ENCODE results near the gene MYBPC1.

MYBPC1 gene

DNA sequence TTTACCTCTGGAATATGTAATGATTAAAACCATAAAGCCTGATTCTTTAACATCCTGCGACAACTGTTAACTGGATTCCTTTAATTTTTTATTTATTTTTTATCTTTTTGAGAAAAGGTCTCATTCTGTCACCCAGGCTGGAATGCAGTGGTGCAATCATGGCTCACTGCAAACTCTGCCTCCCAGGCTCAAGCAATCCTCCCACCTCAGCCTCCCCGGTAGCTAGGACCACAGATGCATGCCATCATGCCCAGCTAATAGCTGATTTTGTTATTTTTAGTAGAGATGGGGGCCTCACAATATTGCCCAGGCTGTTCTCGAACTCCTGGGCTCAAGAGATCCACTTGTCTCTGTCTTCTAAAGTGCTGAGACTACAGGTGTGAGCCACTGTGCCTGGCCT lies 3.7 kb downstream of the MYBPC1 start:
- H3K27me3 ChIP-seq (ENCODE audit: control insufficient read depth in 1 of 2, insufficient read depth in 2 of 2, low read length in 2 of 2), result no peaks in the 10 kb centered on the region
- H3K9ac ChIP-seq (ENCODE audit: low read depth in 1 of 2, low read length in 2 of 2), result no peak overlapping the region
- H3K27ac ChIP-seq (ENCODE audit: low read depth, low read length), result no peak overlapping the region
- no peaks in the 10 kb centered on the region for H3K9me3 ChIP-seq (ENCODE audit: control insufficient read depth in 1 of 2, low read length in 2 of 2)
- H3K4me1 ChIP-seq (ENCODE audit: control insufficient read depth in 1 of 2, insufficient read depth in 2 of 2, low read length in 2 of 2), result peaks cover 1 to 18% of the 10 kb centered on the region in 2 donors
- H3K4me3 ChIP-seq (ENCODE audit: low read depth in 1 of 2, low read length in 2 of 2), result no peak overlapping the region
- no peaks in the 10 kb centered on the region for H3K36me3 ChIP-seq (ENCODE audit: control insufficient read depth in 1 of 2, insufficient read depth in 2 of 2, low read length in 2 of 2)

DNA sequence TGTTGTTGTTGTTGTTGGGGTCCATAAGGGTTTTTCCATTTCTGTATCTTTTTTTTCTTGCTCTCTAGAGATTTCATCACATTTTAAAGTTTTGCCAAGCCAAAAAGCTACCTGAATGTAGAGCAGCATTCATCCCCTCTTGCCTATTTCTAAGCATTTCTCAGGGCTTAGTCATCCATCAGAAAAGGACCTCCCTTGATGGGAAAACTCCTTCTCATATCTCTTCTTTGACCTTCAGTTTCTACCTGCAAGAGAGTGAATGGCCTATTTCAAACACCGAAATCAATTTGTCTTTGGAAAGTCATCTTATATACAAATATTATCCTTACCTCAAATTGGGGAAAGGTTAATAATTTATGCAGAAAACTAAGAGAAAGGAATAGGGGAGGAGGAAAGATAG lies 4.5 kb downstream of the MYBPC1 start:
- Histone ChIP-seq H3K9me3 (ENCODE audit: control insufficient read depth in 1 of 2, low read length in 2 of 2) (no peaks in the 10 kb centered on the region), H3K27me3 (ENCODE audit: control insufficient read depth in 1 of 2, insufficient read depth in 2 of 2, low read length in 2 of 2) (no peaks in the 10 kb centered on the region), H3K9ac (ENCODE audit: low read depth in 1 of 2, low read length in 2 of 2) (no peak overlapping the region), H3K4me3 (ENCODE audit: low read depth in 1 of 2, low read length in 2 of 2) (no peak overlapping the region), H3K27ac (ENCODE audit: low read depth, low read length) (no peak overlapping the region), H3K4me1 (ENCODE audit: control insufficient read depth in 1 of 2, insufficient read depth in 2 of 2, low read length in 2 of 2) (peaks cover 7 to 24% of the 10 kb centered on the region in 2 donors), H3K36me3 (ENCODE audit: control insufficient read depth in 1 of 2, insufficient read depth in 2 of 2, low read length in 2 of 2) (no peaks in the 10 kb centered on the region)

DNA sequence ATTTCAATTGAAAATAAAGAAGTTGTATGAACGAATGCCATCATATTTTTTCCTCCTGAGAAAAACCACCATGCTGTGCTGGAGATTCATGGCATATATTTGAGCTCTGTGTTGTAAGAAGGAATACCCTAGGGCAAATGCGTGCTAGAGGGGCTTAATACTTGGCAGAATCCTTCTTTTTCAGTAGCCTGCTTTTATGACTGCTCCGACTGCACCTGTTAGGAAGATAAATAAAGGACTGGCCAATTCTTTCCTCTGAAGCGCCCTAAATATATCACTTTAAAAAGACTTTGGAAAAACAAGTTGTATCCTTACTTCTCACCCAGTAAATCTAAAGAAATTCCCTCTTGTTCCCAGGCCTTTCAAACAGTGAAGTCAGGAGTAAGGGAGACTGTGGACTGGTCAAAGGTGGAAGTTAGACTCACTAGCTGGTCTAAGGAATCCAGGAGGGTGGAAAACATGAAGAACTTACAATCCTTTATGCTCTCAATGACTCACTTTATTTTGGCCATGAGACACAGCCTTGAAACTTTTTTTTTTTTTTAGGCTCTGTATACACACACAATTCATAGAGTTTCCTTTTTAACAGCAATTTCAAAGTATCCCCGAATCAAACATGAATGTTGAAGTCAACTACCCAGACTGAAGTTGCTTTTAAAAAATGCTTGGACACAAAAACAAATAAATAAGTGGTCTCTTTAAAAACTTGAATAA lies 5.2 kb downstream of the MYBPC1 start:
- no peak overlapping the region for H3K27ac ChIP-seq (ENCODE audit: low read depth, low read length)
- no peak overlapping the region for H3K4me3 ChIP-seq (ENCODE audit: low read depth in 1 of 2, low read length in 2 of 2)
- H3K9ac ChIP-seq (ENCODE audit: low read depth in 1 of 2, low read length in 2 of 2), result no peak overlapping the region
- H3K4me1 ChIP-seq (ENCODE audit: control insufficient read depth in 1 of 2, insufficient read depth in 2 of 2, low read length in 2 of 2), result peaks cover 13 to 30% of the 10 kb centered on the region in 2 donors
- H3K9me3 ChIP-seq (ENCODE audit: control insufficient read depth in 1 of 2, low read length in 2 of 2), result no peaks in the 10 kb centered on the region
- no peaks in the 10 kb centered on the region for H3K36me3 ChIP-seq (ENCODE audit: control insufficient read depth in 1 of 2, insufficient read depth in 2 of 2, low read length in 2 of 2)
- H3K27me3 ChIP-seq (ENCODE audit: control insufficient read depth in 1 of 2, insufficient read depth in 2 of 2, low read length in 2 of 2), result no peaks in the 10 kb centered on the region

DNA sequence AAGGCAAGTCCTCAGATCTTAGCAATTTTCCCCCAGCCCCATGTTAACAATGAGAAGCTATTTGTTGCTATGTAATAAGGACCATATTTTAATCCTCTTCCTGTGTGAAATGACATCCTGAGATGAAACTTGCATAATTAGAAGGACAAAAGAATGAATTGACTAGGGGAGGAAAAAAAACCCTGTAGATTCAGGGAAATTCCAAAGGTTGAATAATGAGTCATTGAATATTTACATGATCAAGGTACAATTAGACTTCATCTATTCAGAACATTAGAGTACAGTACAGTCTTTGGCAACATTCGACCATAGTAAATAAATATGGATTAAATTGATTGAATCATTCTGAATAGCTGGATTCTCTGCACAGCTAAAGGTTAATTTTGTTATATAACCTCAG lies 9.4 kb downstream of the MYBPC1 start:
- Histone ChIP-seq H3K27me3 (ENCODE audit: control insufficient read depth in 1 of 2, insufficient read depth in 2 of 2, low read length in 2 of 2) (no peaks in the 10 kb centered on the region), H3K4me3 (ENCODE audit: low read depth in 1 of 2, low read length in 2 of 2) (no peak overlapping the region), H3K9me3 (ENCODE audit: control insufficient read depth in 1 of 2, low read length in 2 of 2) (no peaks in the 10 kb centered on the region), H3K27ac (ENCODE audit: low read depth, low read length) (no peak overlapping the region), H3K9ac (ENCODE audit: low read depth in 1 of 2, low read length in 2 of 2) (no peak overlapping the region), H3K4me1 (ENCODE audit: control insufficient read depth in 1 of 2, insufficient read depth in 2 of 2, low read length in 2 of 2) (peaks cover 21 to 54% of the 10 kb centered on the region in 2 donors), H3K36me3 (ENCODE audit: control insufficient read depth in 1 of 2, insufficient read depth in 2 of 2, low read length in 2 of 2) (no peaks in the 10 kb centered on the region)

DNA sequence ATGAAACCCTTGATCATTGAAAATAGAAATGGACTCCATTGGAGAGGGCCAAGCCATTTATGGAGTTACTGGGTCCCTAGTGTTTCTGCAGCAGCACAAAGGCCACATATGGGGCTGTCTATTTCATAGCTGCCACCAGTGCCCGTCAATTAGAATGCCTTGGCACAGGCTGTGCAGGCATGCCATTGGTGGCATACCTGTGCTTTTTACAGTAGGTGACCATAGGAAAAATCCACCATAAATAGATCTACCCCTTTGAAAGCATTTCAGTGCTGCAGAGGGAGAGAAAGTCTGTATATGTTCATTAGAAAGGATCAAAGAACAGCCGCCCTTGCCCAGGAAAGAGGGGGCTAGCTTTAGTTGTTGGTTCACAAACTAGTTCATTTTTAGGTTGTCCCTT lies 13.1 kb downstream of the MYBPC1 start:
- H3K4me1 ChIP-seq (ENCODE audit: control insufficient read depth in 1 of 2, insufficient read depth in 2 of 2, low read length in 2 of 2), result peaks cover 21 to 39% of the 10 kb centered on the region in 2 donors
- no peaks in the 10 kb centered on the region for H3K9me3 ChIP-seq (ENCODE audit: control insufficient read depth in 1 of 2, low read length in 2 of 2)
- H3K27ac ChIP-seq (ENCODE audit: low read depth, low read length), result no peak overlapping the region
- peak overlapping the region in 1 of 2 donors; percentile 21 for H3K9ac ChIP-seq (ENCODE audit: low read depth in 1 of 2, low read length in 2 of 2)
- H3K36me3 ChIP-seq (ENCODE audit: control insufficient read depth in 1 of 2, insufficient read depth in 2 of 2, low read length in 2 of 2), result no peaks in the 10 kb centered on the region
- H3K27me3 ChIP-seq (ENCODE audit: control insufficient read depth in 1 of 2, insufficient read depth in 2 of 2, low read length in 2 of 2), result no peaks in the 10 kb centered on the region
- H3K4me3 ChIP-seq (ENCODE audit: low read depth in 1 of 2, low read length in 2 of 2), result no peak overlapping the region

DNA sequence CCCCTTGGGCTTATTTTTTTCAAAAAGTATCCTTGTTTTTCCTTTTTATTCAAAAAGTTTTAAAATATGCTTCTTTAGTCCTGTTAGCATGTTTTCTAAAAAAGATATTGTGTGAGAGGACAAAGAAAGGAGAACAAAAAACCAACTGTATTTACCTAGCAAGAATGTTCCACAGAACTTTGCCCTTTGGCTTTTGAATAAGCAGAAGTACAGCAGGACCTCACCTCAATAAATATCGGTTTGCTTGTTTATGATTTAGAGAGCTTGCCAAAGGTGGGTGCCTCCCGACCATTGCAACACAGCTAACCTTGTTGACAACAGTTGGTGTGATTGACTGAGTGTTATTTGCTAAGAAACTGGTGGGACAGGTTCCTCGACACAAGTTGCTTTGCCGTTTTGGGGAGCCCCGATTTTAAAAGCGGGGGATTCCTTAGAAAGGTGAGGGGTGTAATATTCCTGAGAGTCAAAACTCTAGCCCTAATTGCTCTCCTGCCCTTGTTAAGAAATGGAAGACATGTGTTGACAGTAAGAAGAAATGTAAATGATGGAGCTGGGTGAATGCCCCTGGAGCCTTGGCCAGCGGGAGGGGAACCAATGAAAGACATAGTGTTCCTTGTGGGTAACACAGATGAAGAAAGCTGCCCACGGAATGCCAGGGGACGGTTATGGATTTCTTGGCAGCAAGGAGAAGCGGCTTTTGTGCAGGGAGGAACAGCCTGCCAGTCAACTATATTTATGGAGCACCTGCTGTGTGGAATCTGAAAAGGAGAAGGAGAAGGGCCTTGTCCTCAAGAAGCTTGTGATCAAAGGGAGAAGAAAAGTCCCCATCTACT lies 13.7 kb downstream of the MYBPC1 start:
- Histone ChIP-seq H3K27ac (ENCODE audit: low read depth, low read length) (no peak overlapping the region), H3K27me3 (ENCODE audit: control insufficient read depth in 1 of 2, insufficient read depth in 2 of 2, low read length in 2 of 2) (no peaks in the 10 kb centered on the region), H3K9ac (ENCODE audit: low read depth in 1 of 2, low read length in 2 of 2) (peak overlapping the region in 1 of 2 donors; percentile 21), H3K36me3 (ENCODE audit: control insufficient read depth in 1 of 2, insufficient read depth in 2 of 2, low read length in 2 of 2) (no peaks in the 10 kb centered on the region), H3K4me3 (ENCODE audit: low read depth in 1 of 2, low read length in 2 of 2) (peak overlapping the region in 1 of 2 donors; percentile 15), H3K9me3 (ENCODE audit: control insufficient read depth in 1 of 2, low read length in 2 of 2) (no peaks in the 10 kb centered on the region), H3K4me1 (ENCODE audit: control insufficient read depth in 1 of 2, insufficient read depth in 2 of 2, low read length in 2 of 2) (peaks cover 20 to 36% of the 10 kb centered on the region in 2 donors)

DNA sequence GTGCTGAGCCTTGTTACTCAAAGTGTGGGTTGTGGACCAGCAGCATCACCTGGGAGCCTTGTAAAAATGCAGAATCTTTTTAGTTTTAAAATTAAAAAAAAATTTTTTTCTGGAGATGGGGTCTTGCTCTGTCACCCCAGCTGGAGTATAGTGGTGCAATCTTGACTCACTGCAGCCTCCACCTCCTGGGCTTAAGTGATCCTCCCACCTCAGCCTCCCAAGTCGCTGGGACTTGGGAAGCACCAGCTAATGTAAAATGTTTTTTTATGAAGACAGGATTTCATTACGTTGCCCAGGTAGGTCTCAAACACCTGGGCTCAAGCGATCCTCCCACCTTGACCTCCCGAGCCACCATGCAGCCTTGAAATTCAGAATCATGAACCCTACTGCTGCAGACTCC lies 14.4 kb downstream of the MYBPC1 start:
- Histone ChIP-seq H3K27ac (ENCODE audit: low read depth, low read length) (no peak overlapping the region), H3K9me3 (ENCODE audit: control insufficient read depth in 1 of 2, low read length in 2 of 2) (no peaks in the 10 kb centered on the region), H3K4me3 (ENCODE audit: low read depth in 1 of 2, low read length in 2 of 2) (no peak overlapping the region), H3K4me1 (ENCODE audit: control insufficient read depth in 1 of 2, insufficient read depth in 2 of 2, low read length in 2 of 2) (peaks cover 14 to 30% of the 10 kb centered on the region in 2 donors), H3K36me3 (ENCODE audit: control insufficient read depth in 1 of 2, insufficient read depth in 2 of 2, low read length in 2 of 2) (no peaks in the 10 kb centered on the region), H3K9ac (ENCODE audit: low read depth in 1 of 2, low read length in 2 of 2) (no peak overlapping the region), H3K27me3 (ENCODE audit: control insufficient read depth in 1 of 2, insufficient read depth in 2 of 2, low read length in 2 of 2) (no peaks in the 10 kb centered on the region)

DNA sequence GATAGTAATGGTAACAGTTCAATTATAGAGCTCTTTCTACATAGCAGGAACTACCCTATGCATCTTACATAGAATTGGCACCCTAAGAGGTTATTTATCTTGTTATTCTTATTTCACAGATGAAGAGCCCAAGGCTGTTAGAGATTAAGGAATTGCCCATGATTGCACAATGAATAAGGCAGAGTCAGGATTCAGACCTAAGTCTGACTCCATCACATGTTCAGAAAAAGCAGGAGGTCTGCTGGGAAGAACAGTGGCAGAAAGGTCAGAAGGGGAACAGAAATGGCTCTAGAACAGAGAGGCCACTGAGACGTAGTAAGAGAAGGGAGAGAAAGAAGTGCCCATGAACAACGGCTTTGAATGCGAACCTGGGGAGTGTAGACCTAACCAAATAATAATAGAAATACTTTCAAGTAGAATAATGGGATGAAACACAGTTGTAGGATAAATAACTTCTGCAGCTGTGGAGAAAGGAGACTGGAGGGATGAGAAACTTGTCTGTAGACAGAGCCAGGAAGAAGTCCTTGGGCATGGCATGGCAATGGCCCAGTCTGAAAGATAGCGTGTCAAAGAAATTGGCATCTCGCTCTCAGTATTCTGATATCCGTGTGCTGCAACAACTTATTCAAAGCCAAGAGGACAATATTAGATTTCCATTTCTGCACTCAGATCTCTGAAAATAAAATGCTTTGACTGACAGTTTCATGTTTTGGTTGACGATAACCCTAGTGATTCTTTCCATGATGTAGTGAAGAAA lies 17.6 kb downstream of the MYBPC1 start:
- no peaks in the 10 kb centered on the region for H3K36me3 ChIP-seq (ENCODE audit: control insufficient read depth in 1 of 2, insufficient read depth in 2 of 2, low read length in 2 of 2)
- no peak overlapping the region for H3K27ac ChIP-seq (ENCODE audit: low read depth, low read length)
- H3K27me3 ChIP-seq (ENCODE audit: control insufficient read depth in 1 of 2, insufficient read depth in 2 of 2, low read length in 2 of 2), result no peaks in the 10 kb centered on the region
- peaks cover 18 to 24% of the 10 kb centered on the region in 2 donors for H3K4me1 ChIP-seq (ENCODE audit: control insufficient read depth in 1 of 2, insufficient read depth in 2 of 2, low read length in 2 of 2)
- H3K9ac ChIP-seq (ENCODE audit: low read depth in 1 of 2, low read length in 2 of 2), result no peak overlapping the region
- no peak overlapping the region for H3K4me3 ChIP-seq (ENCODE audit: low read depth in 1 of 2, low read length in 2 of 2)
- H3K9me3 ChIP-seq (ENCODE audit: control insufficient read depth in 1 of 2, low read length in 2 of 2), result no peaks in the 10 kb centered on the region

DNA sequence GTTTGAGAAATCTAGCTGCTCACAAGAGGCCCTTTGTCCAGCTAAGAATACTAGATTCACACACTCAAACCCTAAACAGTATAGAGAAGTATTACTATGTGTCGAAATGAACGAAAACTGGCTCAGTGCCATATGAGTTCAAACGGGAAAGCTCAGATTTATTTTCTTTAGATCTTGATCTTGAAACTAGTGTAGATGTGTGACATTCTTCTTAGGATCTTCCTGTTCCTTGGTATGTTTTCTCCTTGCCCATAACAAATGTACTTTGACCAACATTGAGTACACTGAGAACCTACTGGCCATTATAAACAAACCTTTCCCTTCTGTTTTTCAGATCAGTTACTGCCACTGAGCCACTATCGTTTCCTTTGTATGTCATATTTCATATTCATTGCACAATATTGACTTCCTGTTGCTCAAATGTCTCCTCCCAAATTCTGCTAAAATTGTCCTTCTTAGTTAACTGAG lies 21.3 kb downstream of the MYBPC1 start:
- H3K4me3 ChIP-seq (ENCODE audit: low read depth in 1 of 2, low read length in 2 of 2), result no peak overlapping the region

More for the DNA sequence above, 21.3 kb downstream of the MYBPC1 start:
- no peaks in the 10 kb centered on the region for H3K36me3 ChIP-seq (ENCODE audit: control insufficient read depth in 1 of 2, insufficient read depth in 2 of 2, low read length in 2 of 2)
- no peaks in the 10 kb centered on the region for H3K27me3 ChIP-seq (ENCODE audit: control insufficient read depth in 1 of 2, insufficient read depth in 2 of 2, low read length in 2 of 2)
- peaks cover 18 to 29% of the 10 kb centered on the region in 2 donors for H3K4me1 ChIP-seq (ENCODE audit: control insufficient read depth in 1 of 2, insufficient read depth in 2 of 2, low read length in 2 of 2)
- no peak overlapping the region for H3K9ac ChIP-seq (ENCODE audit: low read depth in 1 of 2, low read length in 2 of 2)
- H3K27ac ChIP-seq (ENCODE audit: low read depth, low read length), result no peak overlapping the region
- H3K9me3 ChIP-seq (ENCODE audit: control insufficient read depth in 1 of 2, low read length in 2 of 2), result no peaks in the 10 kb centered on the region

Measured in duodenal mucosa (tissue), 2 donors.